GM12874 (cell line): Measurements from ENCODE around the gene SLC26A1.

Source experiments
- CTCF ChIP-seq: IDR thresholded peaks from 2 replicates; pipeline ENCODE4 v1.5.1; 2011; ENCODE audit warnings: low read depth, mild to moderate bottlenecking, control low read depth, low read length, moderate library complexity; ENCODE audit not compliant: insufficient read depth

The SLC26A1 gene

GRCh38 chr4:1010395-1011021 is 17.3 kb upstream of the SLC26A1 start:
- TF ChIP-seq CTCF = no peak

GRCh38 chr4:1009542-1010394 is 16.6 kb upstream of the SLC26A1 start:
- TF ChIP-seq CTCF = peak; percentile 23; the same call in 1 of the 2 replicates

- TF ChIP-seq CTCF = no peak
These were observed 15.8 kb upstream of the SLC26A1 start for GRCh38 chr4:1008840-1009541.

- no peak for TF ChIP-seq CTCF
These were observed 13.7 kb upstream of the SLC26A1 start for GRCh38 chr4:1006856-1007255.

- no peak for TF ChIP-seq CTCF
These were observed 11.6 kb upstream of the SLC26A1 start for GRCh38 chr4:1004557-1005485.

- no peak for TF ChIP-seq CTCF
These were observed 10.8 kb upstream of the SLC26A1 start for GRCh38 chr4:1004071-1004418.
